HL-60 (cell line): Measurements from ENCODE around the gene OR8B12.

Experiments used
- GABPA ChIP-seq: IDR thresholded peaks from 2 replicates; pipeline ENCODE4 v1.6.1; 2012; ENCODE audit warnings: low read depth
- POLR2AphosphoS5 ChIP-seq: IDR thresholded peaks from 2 replicates; pipeline ENCODE4 v1.6.1; 2012; ENCODE audit warnings: low read depth
- TF ChIP-seq, protein P1 (sequence below): IDR thresholded peaks from one replicate; pipeline ENCODE4 v1.5.1; 2011; ENCODE audit warnings: low read length, control low read depth, inconsistent platforms; ENCODE audit not compliant: insufficient read depth
- TF ChIP-seq, protein P2 (sequence below): IDR thresholded peaks from 2 replicates; pipeline ENCODE4 v1.6.1; 2012; ENCODE audit warnings: low read depth; ENCODE audit not compliant: insufficient replicate concordance

DNA sequence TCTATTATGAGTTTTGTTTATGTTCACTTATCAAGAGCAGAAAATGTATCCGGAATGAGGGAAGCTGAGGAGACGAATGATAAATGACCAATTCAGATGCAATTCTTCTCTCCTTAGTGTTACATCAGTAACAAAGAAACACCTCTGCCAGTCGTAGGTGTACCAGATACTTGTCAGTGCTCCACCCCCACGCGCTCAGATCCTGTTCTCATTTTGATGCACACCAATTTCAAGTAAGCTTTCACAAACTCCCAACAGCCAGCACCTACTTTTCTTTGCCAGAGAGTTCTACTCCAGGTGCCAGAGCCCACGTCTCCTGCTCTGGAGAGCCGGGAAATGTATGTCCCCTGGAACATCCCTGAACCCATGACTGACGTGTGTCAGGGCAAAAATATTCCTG lies 43.7 kb downstream of the OR8B12 start:
- TF ChIP-seq, protein P1, sequence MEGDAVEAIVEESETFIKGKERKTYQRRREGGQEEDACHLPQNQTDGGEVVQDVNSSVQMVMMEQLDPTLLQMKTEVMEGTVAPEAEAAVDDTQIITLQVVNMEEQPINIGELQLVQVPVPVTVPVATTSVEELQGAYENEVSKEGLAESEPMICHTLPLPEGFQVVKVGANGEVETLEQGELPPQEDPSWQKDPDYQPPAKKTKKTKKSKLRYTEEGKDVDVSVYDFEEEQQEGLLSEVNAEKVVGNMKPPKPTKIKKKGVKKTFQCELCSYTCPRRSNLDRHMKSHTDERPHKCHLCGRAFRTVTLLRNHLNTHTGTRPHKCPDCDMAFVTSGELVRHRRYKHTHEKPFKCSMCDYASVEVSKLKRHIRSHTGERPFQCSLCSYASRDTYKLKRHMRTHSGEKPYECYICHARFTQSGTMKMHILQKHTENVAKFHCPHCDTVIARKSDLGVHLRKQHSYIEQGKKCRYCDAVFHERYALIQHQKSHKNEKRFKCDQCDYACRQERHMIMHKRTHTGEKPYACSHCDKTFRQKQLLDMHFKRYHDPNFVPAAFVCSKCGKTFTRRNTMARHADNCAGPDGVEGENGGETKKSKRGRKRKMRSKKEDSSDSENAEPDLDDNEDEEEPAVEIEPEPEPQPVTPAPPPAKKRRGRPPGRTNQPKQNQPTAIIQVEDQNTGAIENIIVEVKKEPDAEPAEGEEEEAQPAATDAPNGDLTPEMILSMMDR = no peak
- TF ChIP-seq POLR2AphosphoS5 (no peak), GABPA (no peak)
- TF ChIP-seq, protein P2, sequence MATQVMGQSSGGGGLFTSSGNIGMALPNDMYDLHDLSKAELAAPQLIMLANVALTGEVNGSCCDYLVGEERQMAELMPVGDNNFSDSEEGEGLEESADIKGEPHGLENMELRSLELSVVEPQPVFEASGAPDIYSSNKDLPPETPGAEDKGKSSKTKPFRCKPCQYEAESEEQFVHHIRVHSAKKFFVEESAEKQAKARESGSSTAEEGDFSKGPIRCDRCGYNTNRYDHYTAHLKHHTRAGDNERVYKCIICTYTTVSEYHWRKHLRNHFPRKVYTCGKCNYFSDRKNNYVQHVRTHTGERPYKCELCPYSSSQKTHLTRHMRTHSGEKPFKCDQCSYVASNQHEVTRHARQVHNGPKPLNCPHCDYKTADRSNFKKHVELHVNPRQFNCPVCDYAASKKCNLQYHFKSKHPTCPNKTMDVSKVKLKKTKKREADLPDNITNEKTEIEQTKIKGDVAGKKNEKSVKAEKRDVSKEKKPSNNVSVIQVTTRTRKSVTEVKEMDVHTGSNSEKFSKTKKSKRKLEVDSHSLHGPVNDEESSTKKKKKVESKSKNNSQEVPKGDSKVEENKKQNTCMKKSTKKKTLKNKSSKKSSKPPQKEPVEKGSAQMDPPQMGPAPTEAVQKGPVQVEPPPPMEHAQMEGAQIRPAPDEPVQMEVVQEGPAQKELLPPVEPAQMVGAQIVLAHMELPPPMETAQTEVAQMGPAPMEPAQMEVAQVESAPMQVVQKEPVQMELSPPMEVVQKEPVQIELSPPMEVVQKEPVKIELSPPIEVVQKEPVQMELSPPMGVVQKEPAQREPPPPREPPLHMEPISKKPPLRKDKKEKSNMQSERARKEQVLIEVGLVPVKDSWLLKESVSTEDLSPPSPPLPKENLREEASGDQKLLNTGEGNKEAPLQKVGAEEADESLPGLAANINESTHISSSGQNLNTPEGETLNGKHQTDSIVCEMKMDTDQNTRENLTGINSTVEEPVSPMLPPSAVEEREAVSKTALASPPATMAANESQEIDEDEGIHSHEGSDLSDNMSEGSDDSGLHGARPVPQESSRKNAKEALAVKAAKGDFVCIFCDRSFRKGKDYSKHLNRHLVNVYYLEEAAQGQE = no peak
